ENCODE data around the gene CATSPER3.

GRCh38 chr5:135012951-135013391 is 45.3 kb downstream of the CATSPER3 start:
- TF ChIP-seq POLR2A (IDR thresholded peaks at IDR 0.05; ENCODE audit: low read length) (no peak), GATA1 (IDR thresholded peaks at IDR 0.05; ENCODE audit: low read depth, low read length) (no peak)

Data from erythroblast (primary cell).